ENCODE results near the gene ZNF768.

The ZNF768 gene

DNA sequence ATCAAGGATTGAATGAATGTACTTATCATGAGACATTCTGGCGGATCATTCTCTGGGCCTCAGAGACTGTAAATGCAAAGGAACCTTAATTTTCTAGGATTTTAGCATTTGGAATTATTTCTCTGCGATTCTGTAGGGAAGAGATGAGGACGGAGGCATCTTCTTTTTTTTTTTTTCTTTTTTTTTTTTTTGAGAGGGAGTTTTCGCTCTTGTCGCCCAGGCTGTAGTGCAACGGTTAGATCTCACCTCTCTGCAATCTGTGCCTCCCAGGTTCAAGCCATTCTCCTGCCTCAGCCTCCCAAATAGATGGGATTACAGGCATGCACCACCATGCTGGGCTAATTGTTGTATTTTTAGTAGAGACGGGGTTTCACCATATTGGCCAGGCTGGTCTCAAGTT lies 51.7 kb downstream of the ZNF768 start:
- Histone ChIP-seq H3K4me1 (ENCODE audit: control insufficient read depth in 1 of 2, insufficient read depth in 2 of 2, low read length in 2 of 2) (no peaks in the 10 kb centered on the region), H3K27me3 (ENCODE audit: low read depth, low read length) (no peaks in the 10 kb centered on the region), H3K27ac (ENCODE audit: low read length) (no peak overlapping the region), H3K4me3 (ENCODE audit: low read depth in 1 of 2, low read length in 2 of 2) (no peak overlapping the region), H3K36me3 (ENCODE audit: control insufficient read depth in 1 of 2, insufficient read depth in 2 of 2, low read length in 2 of 2) (no peaks in the 10 kb centered on the region), H3K9me3 (ENCODE audit: control insufficient read depth in 1 of 2, low read length in 2 of 2) (no peaks in the 10 kb centered on the region)

DNA sequence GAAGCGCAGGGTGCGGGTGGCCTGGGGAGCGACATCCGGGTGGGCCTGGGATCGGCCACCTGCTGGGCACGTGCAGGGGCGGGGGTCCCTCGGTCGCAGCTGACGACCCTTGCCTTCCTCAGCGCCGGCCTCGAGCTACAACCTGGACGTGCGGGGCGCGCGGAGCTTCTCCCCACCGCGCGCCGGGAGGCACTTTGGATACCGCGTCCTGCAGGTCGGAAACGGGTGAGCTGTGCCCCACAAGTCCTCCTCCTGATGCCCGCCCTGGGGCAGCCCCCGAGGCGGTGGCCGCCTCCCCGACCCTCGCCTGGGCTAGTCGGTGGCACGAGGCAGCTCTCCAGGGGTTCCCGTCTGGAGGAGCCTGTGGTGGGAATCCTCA lies 52.3 kb downstream of the ZNF768 start:
- Histone ChIP-seq H3K36me3 (ENCODE audit: control insufficient read depth in 1 of 2, insufficient read depth in 2 of 2, low read length in 2 of 2) (no peaks in the 10 kb centered on the region), H3K4me3 (ENCODE audit: low read depth in 1 of 2, low read length in 2 of 2) (peak overlapping the region; percentile 2 to 11), H3K9me3 (ENCODE audit: control insufficient read depth in 1 of 2, low read length in 2 of 2) (no peaks in the 10 kb centered on the region), H3K27ac (ENCODE audit: low read length) (no peak overlapping the region), H3K4me1 (ENCODE audit: control insufficient read depth in 1 of 2, insufficient read depth in 2 of 2, low read length in 2 of 2) (no peaks in the 10 kb centered on the region), H3K27me3 (ENCODE audit: low read depth, low read length) (no peaks in the 10 kb centered on the region)

All from muscle layer of duodenum (tissue), 2 donors.